ENCODE results near the gene GARIN5A. TPM values are rescaled to one million over a fixed set of nuclear protein-coding genes. Genes with fewer than 3 reads are reported as not detected.
"Not testable (repeated sequence)": the region's sequence is repeated elsewhere in the genome, so short reads cannot be mapped to it uniquely, and the experiment has no call there.

The GARIN5A gene
- polyA plus RNA-seq, 4 donors: 6.6 to 12.4 (median 9.5) TPM

GRCh38 chr19:50489461-50490011 is 12.9 kb upstream of the GARIN5A start:
- no peak for DNase-seq (ENCODE audit: low read depth in 4 of 4, low spot score in 2 of 4)

GRCh38 chr19:50488389-50489194 is 11.9 kb upstream of the GARIN5A start:
- DNase-seq (ENCODE audit: low read depth in 4 of 4, low spot score in 2 of 4): no peak

GRCh38 chr19:50486823-50487515 is 10.3 kb upstream of the GARIN5A start:
- no peak for DNase-seq (ENCODE audit: low read depth in 4 of 4, low spot score in 2 of 4)

- no peak for DNase-seq (ENCODE audit: low read depth in 4 of 4, low spot score in 2 of 4)
These were observed 8.8 kb upstream of the GARIN5A start for GRCh38 chr19:50485284-50485955.

GRCh38 chr19:50482916-50483315 is 6.3 kb upstream of the GARIN5A start:
- DNase-seq (ENCODE audit: low read depth in 4 of 4, low spot score in 2 of 4): no peak

- DNase-seq (ENCODE audit: low read depth in 4 of 4, low spot score in 2 of 4): no peak
These were observed 5.7 kb upstream of the GARIN5A start for GRCh38 chr19:50482271-50482855.

GRCh38 chr19:50481351-50482149 is 4.9 kb upstream of the GARIN5A start:
- DNase-seq (ENCODE audit: low read depth in 4 of 4, low spot score in 2 of 4): no peak

GRCh38 chr19:50480281-50481111 is 3.8 kb upstream of the GARIN5A start:
- DNase-seq (ENCODE audit: low read depth in 4 of 4, low spot score in 2 of 4): no peak

- DNase-seq (ENCODE audit: low read depth in 4 of 4, low spot score in 2 of 4): no peak
These were observed 3.2 kb upstream of the GARIN5A start for GRCh38 chr19:50479761-50480251.

GRCh38 chr19:50478901-50479715 is 2.5 kb upstream of the GARIN5A start:
- DNase-seq (ENCODE audit: low read depth in 4 of 4, low spot score in 2 of 4): no peak

GRCh38 chr19:50477751-50478515 is 1.3 kb upstream of the GARIN5A start:
- no peak for DNase-seq (ENCODE audit: low read depth in 4 of 4, low spot score in 2 of 4)

GRCh38 chr19:50476907-50477238 is 225 bp upstream of the GARIN5A start:
- DNase-seq (ENCODE audit: low read depth in 4 of 4, low spot score in 2 of 4): no peak

GRCh38 chr19:50475736-50476223 is 868 bp downstream of the GARIN5A start:
- DNase-seq (ENCODE audit: low read depth in 4 of 4, low spot score in 2 of 4): no peak

GRCh38 chr19:50475101-50475568 is 1.5 kb downstream of the GARIN5A start:
- DNase-seq (ENCODE audit: low read depth in 4 of 4, low spot score in 2 of 4): no peak

GRCh38 chr19:50473336-50473735 is 3.3 kb downstream of the GARIN5A start:
- DNase-seq (ENCODE audit: low read depth in 4 of 4, low spot score in 2 of 4): not testable (repeated sequence)

GRCh38 chr19:50468818-50469217 is 7.8 kb downstream of the GARIN5A start:
- DNase-seq (ENCODE audit: low read depth in 4 of 4, low spot score in 2 of 4): no peak

GRCh38 chr19:50467566-50467965 is 9.1 kb downstream of the GARIN5A start:
- no peak for DNase-seq (ENCODE audit: low read depth in 4 of 4, low spot score in 2 of 4)
